Ovary (tissue), 3 donors: ENCODE data around the gene EPHA5.

ENCODE experiments used
- CTCF ChIP-seq, 3 donors: fragments of 450-650 bp in 2 of 3; fragments of 200-600 bp in 1 of 3; IDR thresholded peaks; one replicate each; pipeline versions ENCODE4 v1.5.1 to v1.8.0; 2016 to 2022; ENCODE audit warnings: antibody characterized with exemption in 3 of 3, mild to moderate bottlenecking in 1 of 3
- EP300 ChIP-seq: sonication (generic); formaldehyde crosslinking; IDR thresholded peaks from one replicate; pipeline ENCODE4 v1.6.1; 2017; ENCODE audit warnings: antibody characterized with exemption
- POLR2A ChIP-seq: fragments of 450-650 bp; IDR thresholded peaks from one replicate; pipeline ENCODE4 v1.6.1; 2017; ENCODE audit warnings: antibody characterized with exemption, mild to moderate bottlenecking, moderate library complexity
- donor health status: DM: no; HTN: no; CAD: no.

- TF ChIP-seq CTCF (IDR thresholded peaks at IDR 0.05) (no peak), EP300 (no peak), POLR2A (no peak)
Observed at GRCh38 chr4:65546882-65547416, 123.3 kb downstream of the EPHA5 start.
